ENCODE data around the gene SPATA24. TPM values are rescaled to one million over a fixed set of nuclear protein-coding genes. Genes with fewer than 3 reads are reported as not detected.
A peak's percentile ranks its signal among the peaks of the same experiment; 100 is the strongest.

The SPATA24 gene
- total and polyA plus RNA-seq, 2 of the 13 experiments (the other 11 are each of a cell fraction or from before 2014, with no cell fraction given), result 6.0 to 11.1 TPM

DNA sequence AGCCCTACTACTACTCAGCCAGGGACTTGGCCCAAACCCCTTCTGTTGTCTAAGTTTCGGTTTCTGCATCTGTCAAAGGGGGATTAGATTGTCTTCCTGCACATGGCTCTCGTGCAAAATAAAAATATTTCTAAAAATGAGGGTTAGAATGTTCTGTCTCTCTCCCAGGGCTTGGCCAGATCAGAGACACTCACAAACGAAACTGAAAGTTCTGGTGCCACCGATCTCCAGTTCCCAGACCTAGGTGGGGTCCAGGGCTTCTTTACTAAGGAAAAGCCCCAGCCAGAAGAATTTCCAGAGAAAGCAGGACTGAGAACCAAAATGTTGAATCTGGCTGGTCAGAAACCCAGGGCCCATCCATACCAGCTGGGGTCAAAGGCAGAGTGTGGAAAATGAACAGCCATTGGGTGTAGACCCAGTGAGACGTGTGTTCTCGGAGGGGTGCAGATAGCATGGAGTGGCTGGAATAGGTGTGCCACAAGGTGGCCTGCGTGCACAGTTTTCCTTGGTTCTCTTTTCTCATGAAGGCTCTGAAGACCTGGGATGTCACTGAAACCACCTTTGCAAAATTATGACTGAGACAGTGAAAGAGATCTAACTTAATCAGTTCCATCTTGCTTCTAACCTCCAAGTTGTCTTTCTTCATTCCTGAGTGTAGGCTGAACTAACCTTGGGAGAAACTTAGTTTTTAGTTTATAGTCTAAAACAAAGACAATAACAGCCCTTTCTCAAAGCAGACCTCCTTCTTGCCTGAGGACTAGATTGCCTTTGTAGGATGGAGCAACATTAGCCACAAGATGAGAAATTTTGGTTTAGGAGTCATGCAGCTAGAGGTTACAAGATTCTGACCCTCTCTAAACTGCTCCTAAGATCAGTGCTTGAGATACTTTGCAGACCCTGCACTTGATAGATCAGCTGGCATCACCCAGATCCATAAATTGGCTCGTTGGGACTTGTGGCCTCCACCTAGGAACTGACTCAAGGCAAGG, 18.5 kb downstream of the SPATA24 start (continued):
- TF ChIP-seq, protein P1, sequence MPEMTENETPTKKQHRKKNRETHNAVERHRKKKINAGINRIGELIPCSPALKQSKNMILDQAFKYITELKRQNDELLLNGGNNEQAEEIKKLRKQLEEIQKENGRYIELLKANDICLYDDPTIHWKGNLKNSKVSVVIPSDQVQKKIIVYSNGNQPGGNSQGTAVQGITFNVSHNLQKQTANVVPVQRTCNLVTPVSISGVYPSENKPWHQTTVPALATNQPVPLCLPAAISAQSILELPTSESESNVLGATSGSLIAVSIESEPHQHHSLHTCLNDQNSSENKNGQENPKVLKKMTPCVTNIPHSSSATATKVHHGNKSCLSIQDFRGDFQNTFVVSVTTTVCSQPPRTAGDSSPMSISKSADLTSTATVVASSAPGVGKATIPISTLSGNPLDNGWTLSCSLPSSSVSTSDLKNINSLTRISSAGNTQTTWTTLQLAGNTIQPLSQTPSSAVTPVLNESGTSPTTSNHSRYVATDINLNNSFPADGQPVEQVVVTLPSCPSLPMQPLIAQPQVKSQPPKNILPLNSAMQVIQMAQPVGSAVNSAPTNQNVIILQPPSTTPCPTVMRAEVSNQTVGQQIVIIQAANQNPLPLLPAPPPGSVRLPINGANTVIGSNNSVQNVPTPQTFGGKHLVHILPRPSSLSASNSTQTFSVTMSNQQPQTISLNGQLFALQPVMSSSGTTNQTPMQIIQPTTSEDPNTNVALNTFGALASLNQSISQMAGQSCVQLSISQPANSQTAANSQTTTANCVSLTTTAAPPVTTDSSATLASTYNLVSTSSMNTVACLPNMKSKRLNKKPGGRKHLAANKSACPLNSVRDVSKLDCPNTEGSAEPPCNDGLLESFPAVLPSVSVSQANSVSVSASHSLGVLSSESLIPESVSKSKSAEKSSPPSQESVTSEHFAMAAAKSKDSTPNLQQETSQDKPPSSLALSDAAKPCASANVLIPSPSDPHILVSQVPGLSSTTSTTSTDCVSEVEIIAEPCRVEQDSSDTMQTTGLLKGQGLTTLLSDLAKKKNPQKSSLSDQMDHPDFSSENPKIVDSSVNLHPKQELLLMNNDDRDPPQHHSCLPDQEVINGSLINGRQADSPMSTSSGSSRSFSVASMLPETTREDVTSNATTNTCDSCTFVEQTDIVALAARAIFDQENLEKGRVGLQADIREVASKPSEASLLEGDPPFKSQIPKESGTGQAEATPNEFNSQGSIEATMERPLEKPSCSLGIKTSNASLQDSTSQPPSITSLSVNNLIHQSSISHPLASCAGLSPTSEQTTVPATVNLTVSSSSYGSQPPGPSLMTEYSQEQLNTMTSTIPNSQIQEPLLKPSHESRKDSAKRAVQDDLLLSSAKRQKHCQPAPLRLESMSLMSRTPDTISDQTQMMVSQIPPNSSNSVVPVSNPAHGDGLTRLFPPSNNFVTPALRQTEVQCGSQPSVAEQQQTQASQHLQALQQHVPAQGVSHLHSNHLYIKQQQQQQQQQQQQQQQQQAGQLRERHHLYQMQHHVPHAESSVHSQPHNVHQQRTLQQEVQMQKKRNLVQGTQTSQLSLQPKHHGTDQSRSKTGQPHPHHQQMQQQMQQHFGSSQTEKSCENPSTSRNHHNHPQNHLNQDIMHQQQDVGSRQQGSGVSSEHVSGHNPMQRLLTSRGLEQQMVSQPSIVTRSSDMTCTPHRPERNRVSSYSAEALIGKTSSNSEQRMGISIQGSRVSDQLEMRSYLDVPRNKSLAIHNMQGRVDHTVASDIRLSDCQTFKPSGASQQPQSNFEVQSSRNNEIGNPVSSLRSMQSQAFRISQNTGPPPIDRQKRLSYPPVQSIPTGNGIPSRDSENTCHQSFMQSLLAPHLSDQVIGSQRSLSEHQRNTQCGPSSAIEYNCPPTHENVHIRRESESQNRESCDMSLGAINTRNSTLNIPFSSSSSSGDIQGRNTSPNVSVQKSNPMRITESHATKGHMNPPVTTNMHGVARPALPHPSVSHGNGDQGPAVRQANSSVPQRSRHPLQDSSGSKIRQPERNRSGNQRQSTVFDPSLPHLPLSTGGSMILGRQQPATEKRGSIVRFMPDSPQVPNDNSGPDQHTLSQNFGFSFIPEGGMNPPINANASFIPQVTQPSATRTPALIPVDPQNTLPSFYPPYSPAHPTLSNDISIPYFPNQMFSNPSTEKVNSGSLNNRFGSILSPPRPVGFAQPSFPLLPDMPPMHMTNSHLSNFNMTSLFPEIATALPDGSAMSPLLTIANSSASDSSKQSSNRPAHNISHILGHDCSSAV (CRISPR knock-in tag; IDR thresholded peaks at IDR 0.05; ENCODE audit: borderline replicate concordance), result no peak
- TF ChIP-seq NCOR1 (IDR thresholded peaks at IDR 0.05; ENCODE audit: borderline replicate concordance, low read length) (no peak), KLF11 (CRISPR knock-in tag; IDR thresholded peaks at IDR 0.05) (no peak), ZNF773 (CRISPR knock-in tag; IDR thresholded peaks at IDR 0.05; ENCODE audit: borderline replicate concordance) (no peak), NKX3-1 (CRISPR knock-in tag; IDR thresholded peaks at IDR 0.05) (no peak), ZNF781 (CRISPR knock-in tag; IDR thresholded peaks at IDR 0.05; ENCODE audit: borderline replicate concordance, not compliant biosample characterization) (no peak), ZNF235 (CRISPR knock-in tag; IDR thresholded peaks at IDR 0.05; ENCODE audit: borderline replicate concordance) (no peak), KLF15 (CRISPR knock-in tag; IDR thresholded peaks at IDR 0.05; ENCODE audit: borderline replicate concordance) (0 out of 2 replicates have a peak, but pooled peaks have one; percentile 8), ZNF333 (CRISPR knock-in tag; IDR thresholded peaks at IDR 0.05; ENCODE audit: borderline replicate concordance) (no peak), ELF4 (CRISPR knock-in tag; IDR thresholded peaks at IDR 0.05; ENCODE audit: borderline replicate concordance) (no peak)
- TF ChIP-seq, protein P2, sequence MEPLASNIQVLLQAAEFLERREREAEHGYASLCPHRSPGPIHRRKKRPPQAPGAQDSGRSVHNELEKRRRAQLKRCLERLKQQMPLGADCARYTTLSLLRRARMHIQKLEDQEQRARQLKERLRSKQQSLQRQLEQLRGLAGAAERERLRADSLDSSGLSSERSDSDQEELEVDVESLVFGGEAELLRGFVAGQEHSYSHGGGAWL (CRISPR knock-in tag; IDR thresholded peaks at IDR 0.05), result no peak
- TF ChIP-seq, protein P3, sequence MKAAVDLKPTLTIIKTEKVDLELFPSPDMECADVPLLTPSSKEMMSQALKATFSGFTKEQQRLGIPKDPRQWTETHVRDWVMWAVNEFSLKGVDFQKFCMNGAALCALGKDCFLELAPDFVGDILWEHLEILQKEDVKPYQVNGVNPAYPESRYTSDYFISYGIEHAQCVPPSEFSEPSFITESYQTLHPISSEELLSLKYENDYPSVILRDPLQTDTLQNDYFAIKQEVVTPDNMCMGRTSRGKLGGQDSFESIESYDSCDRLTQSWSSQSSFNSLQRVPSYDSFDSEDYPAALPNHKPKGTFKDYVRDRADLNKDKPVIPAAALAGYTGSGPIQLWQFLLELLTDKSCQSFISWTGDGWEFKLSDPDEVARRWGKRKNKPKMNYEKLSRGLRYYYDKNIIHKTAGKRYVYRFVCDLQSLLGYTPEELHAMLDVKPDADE (CRISPR knock-in tag; IDR thresholded peaks at IDR 0.05), result no peak
- TF ChIP-seq, protein P4, sequence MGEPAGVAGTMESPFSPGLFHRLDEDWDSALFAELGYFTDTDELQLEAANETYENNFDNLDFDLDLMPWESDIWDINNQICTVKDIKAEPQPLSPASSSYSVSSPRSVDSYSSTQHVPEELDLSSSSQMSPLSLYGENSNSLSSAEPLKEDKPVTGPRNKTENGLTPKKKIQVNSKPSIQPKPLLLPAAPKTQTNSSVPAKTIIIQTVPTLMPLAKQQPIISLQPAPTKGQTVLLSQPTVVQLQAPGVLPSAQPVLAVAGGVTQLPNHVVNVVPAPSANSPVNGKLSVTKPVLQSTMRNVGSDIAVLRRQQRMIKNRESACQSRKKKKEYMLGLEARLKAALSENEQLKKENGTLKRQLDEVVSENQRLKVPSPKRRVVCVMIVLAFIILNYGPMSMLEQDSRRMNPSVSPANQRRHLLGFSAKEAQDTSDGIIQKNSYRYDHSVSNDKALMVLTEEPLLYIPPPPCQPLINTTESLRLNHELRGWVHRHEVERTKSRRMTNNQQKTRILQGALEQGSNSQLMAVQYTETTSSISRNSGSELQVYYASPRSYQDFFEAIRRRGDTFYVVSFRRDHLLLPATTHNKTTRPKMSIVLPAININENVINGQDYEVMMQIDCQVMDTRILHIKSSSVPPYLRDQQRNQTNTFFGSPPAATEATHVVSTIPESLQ (CRISPR knock-in tag; conservative IDR thresholded peaks at IDR 0.05), result no peak; the same call in 1 of the 2 replicates
- TF ChIP-seq, protein P5, sequence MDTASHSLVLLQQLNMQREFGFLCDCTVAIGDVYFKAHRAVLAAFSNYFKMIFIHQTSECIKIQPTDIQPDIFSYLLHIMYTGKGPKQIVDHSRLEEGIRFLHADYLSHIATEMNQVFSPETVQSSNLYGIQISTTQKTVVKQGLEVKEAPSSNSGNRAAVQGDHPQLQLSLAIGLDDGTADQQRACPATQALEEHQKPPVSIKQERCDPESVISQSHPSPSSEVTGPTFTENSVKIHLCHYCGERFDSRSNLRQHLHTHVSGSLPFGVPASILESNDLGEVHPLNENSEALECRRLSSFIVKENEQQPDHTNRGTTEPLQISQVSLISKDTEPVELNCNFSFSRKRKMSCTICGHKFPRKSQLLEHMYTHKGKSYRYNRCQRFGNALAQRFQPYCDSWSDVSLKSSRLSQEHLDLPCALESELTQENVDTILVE (CRISPR knock-in tag; IDR thresholded peaks at IDR 0.05), result no peak

All from HepG2 (cell line).